ENCODE data around the gene MRTFA. TPM values are rescaled to one million over a fixed set of nuclear protein-coding genes. Genes with fewer than 3 reads are reported as not detected.

Gene MRTFA
- total RNA-seq, 2 experiments from 2014 or later: 72.5 to 76.3 TPM

- H3K4me1 Mint-ChIP-seq: peaks cover 11% of the 10 kb centered on the region
- H3K36me3 Mint-ChIP-seq: peaks cover 22% of the 10 kb centered on the region
- no peaks in the 10 kb centered on the region for H3K27me3 Mint-ChIP-seq
- H3K27ac Mint-ChIP-seq: no peak overlapping the region
- no peaks in the 10 kb centered on the region for H3K9me3 Mint-ChIP-seq
- ATAC-seq (ENCODE audit: low read depth): no peak
- DNase-seq: no peak
- POLR2A ChIA-PET: interaction anchor here (0.8 kb wide), 1 partner anchor 8 kb away, joined by 4 read pairs; no protein-coding TSS in a partner anchor
- no peak overlapping the region for H3K4me3 Mint-ChIP-seq
Measured at GRCh38 chr22:40407831-40408717, 228.4 kb downstream of the MRTFA start.

- ATAC-seq (ENCODE audit: low read depth): no peak
- Mint-ChIP-seq H3K27ac (no peak overlapping the region), H3K4me1 (peaks cover 15% of the 10 kb centered on the region), H3K4me3 (no peak overlapping the region), H3K9me3 (no peaks in the 10 kb centered on the region), H3K27me3 (no peaks in the 10 kb centered on the region), H3K36me3 (peaks cover 20% of the 10 kb centered on the region)
- no peak for DNase-seq
- POLR2A ChIA-PET: interaction anchor here (0.6 to 1.4 kb wide), 3 partner anchors 9 to 40 kb away, joined by 3 to 4 read pairs (median 4); no protein-coding TSS in a partner anchor
Measured at GRCh38 chr22:40407021-40407761, 229.3 kb downstream of the MRTFA start.

GRCh38 chr22:40406063-40406890 is 230.2 kb downstream of the MRTFA start:
- H3K27ac Mint-ChIP-seq: no peak overlapping the region
- H3K9me3 Mint-ChIP-seq: no peaks in the 10 kb centered on the region
- DNase-seq (no peak), ATAC-seq (ENCODE audit: low read depth) (no peak)
- H3K27me3 Mint-ChIP-seq: no peaks in the 10 kb centered on the region
- H3K36me3 Mint-ChIP-seq: peaks cover 16% of the 10 kb centered on the region
- POLR2A ChIA-PET: interaction anchor here (0.5 to 1.4 kb wide), 3 partner anchors 23 to 50 kb away, joined by 3 read pairs; no protein-coding TSS in a partner anchor
- peaks cover 24% of the 10 kb centered on the region for H3K4me1 Mint-ChIP-seq
- no peak overlapping the region for H3K4me3 Mint-ChIP-seq

GRCh38 chr22:40405178-40406062 is 231.1 kb downstream of the MRTFA start:
- Mint-ChIP-seq H3K36me3 (peaks cover 16% of the 10 kb centered on the region), H3K4me3 (no peak overlapping the region), H3K27me3 (no peaks in the 10 kb centered on the region), H3K27ac (no peak overlapping the region), H3K9me3 (no peaks in the 10 kb centered on the region), H3K4me1 (peaks cover 31% of the 10 kb centered on the region)
- DNase-seq: no peak
- ATAC-seq (ENCODE audit: low read depth): no peak
- POLR2A ChIA-PET: interaction anchor here (0.6 to 1.4 kb wide), 2 partner anchors 23 to 31 kb away, joined by 3 read pairs; no protein-coding TSS in a partner anchor

GRCh38 chr22:40404251-40405177 is 232.0 kb downstream of the MRTFA start:
- DNase-seq (no peak), ATAC-seq (ENCODE audit: low read depth) (no peak)
- Mint-ChIP-seq H3K27me3 (no peaks in the 10 kb centered on the region), H3K9me3 (no peaks in the 10 kb centered on the region), H3K4me3 (no peak overlapping the region), H3K27ac (peak overlapping the region; percentile 40), H3K36me3 (peaks cover 18% of the 10 kb centered on the region), H3K4me1 (peaks cover 39% of the 10 kb centered on the region)
- POLR2A ChIA-PET: no interaction called here

GRCh38 chr22:40403651-40404050 is 232.9 kb downstream of the MRTFA start:
- DNase-seq (no peak), ATAC-seq (ENCODE audit: low read depth) (no peak)
- Mint-ChIP-seq H3K9me3 (no peaks in the 10 kb centered on the region), H3K4me3 (no peak overlapping the region), H3K27ac (peak overlapping the region; percentile 94), H3K36me3 (peaks cover 18% of the 10 kb centered on the region), H3K4me1 (peaks cover 45% of the 10 kb centered on the region), H3K27me3 (no peaks in the 10 kb centered on the region)
- POLR2A ChIA-PET: no interaction called here

GRCh38 chr22:40403141-40403540 is 233.4 kb downstream of the MRTFA start:
- POLR2A ChIA-PET: interaction anchor here (0.6 kb wide), 1 partner anchor 47 kb away, joined by 5 read pairs; no protein-coding TSS in a partner anchor
- Mint-ChIP-seq H3K4me1 (peaks cover 48% of the 10 kb centered on the region), H3K36me3 (peaks cover 18% of the 10 kb centered on the region), H3K9me3 (no peaks in the 10 kb centered on the region), H3K27ac (peak overlapping the region; percentile 94), H3K4me3 (peak overlapping the region; percentile 53), H3K27me3 (no peaks in the 10 kb centered on the region)
- no peak for DNase-seq
- ATAC-seq (ENCODE audit: low read depth): no peak

GRCh38 chr22:40401981-40402406 is 234.5 kb downstream of the MRTFA start:
- H3K4me1 Mint-ChIP-seq: peaks cover 53% of the 10 kb centered on the region
- H3K36me3 Mint-ChIP-seq: peaks cover 23% of the 10 kb centered on the region
- no peak for DNase-seq
- no peaks in the 10 kb centered on the region for H3K9me3 Mint-ChIP-seq
- peak overlapping the region; percentile 76 for H3K4me3 Mint-ChIP-seq
- no peaks in the 10 kb centered on the region for H3K27me3 Mint-ChIP-seq
- POLR2A ChIA-PET: interaction anchor here (1.0 to 2.1 kb wide), 3 partner anchors 16 to 882 kb away, joined by 4 to 9 read pairs (median 8); partner anchors contain the start of gene ATF4
- peak overlapping the region; percentile 94 for H3K27ac Mint-ChIP-seq
- ATAC-seq (ENCODE audit: low read depth): peak; percentile 49

GRCh38 chr22:40401532-40401931 is 235.0 kb downstream of the MRTFA start:
- H3K27me3 Mint-ChIP-seq: no peaks in the 10 kb centered on the region
- peak overlapping the region; percentile 94 for H3K27ac Mint-ChIP-seq
- ATAC-seq (ENCODE audit: low read depth): peak; percentile 88
- POLR2A ChIA-PET: interaction anchor here (0.7 to 2.1 kb wide), 5 partner anchors 15 to 911 kb away, joined by 3 to 9 read pairs (median 4); partner anchors contain the start of genes ATF4 and SGSM3
- peaks cover 23% of the 10 kb centered on the region for H3K36me3 Mint-ChIP-seq
- H3K4me3 Mint-ChIP-seq: peak overlapping the region; percentile 76
- H3K4me1 Mint-ChIP-seq: peaks cover 58% of the 10 kb centered on the region
- DNase-seq: peak; percentile 59
- H3K9me3 Mint-ChIP-seq: no peaks in the 10 kb centered on the region

GRCh38 chr22:40400159-40400558 is 236.4 kb downstream of the MRTFA start:
- POLR2A ChIA-PET: interaction anchor here (1.3 to 2.5 kb wide), 5 partner anchors 12 to 880 kb away, joined by 3 to 9 read pairs (median 4); partner anchors contain the start of genes ATF4 and SGSM3
- Mint-ChIP-seq H3K9me3 (no peaks in the 10 kb centered on the region), H3K36me3 (peaks cover 26% of the 10 kb centered on the region), H3K27ac (peak overlapping the region; percentile 94), H3K4me3 (peak overlapping the region; percentile 72), H3K27me3 (no peaks in the 10 kb centered on the region), H3K4me1 (peaks cover 62% of the 10 kb centered on the region)
- DNase-seq (peak; percentile 57), ATAC-seq (ENCODE audit: low read depth) (peak; percentile 31)

GRCh38 chr22:40399621-40400020 is 236.9 kb downstream of the MRTFA start:
- Mint-ChIP-seq H3K36me3 (peaks cover 26% of the 10 kb centered on the region), H3K4me3 (peak overlapping the region; percentile 72), H3K27ac (peak overlapping the region; percentile 94), H3K9me3 (no peaks in the 10 kb centered on the region), H3K4me1 (peaks cover 63% of the 10 kb centered on the region), H3K27me3 (no peaks in the 10 kb centered on the region)
- POLR2A ChIA-PET: interaction anchor here (1.3 to 2.5 kb wide), 2 partner anchors 12 to 14 kb away, joined by 3 to 9 read pairs; no protein-coding TSS in a partner anchor
- ATAC-seq (ENCODE audit: low read depth) (no peak), DNase-seq (no peak)

Measured in activated naive CD8-positive, alpha-beta T cell treated with anti-CD3 and anti-CD28 coated beads, Interleukin-2, amount 10 ng/mL, durations not matched to agents 7 days and 5 days (primary cell).